HFFc6 (cell line): ENCODE results near the gene PEPD. TPM values are rescaled to one million over a fixed set of nuclear protein-coding genes. Genes with fewer than 3 reads are reported as not detected.

Experiments
- DNase-seq: peaks from one replicate; pipeline ENCODE4 v3.0.0-alpha.2; 2018
- H3K27ac Mint-ChIP-seq: 2 replicates; pipeline ENCODE4 v1.8.0; 2020; ENCODE audit warnings: mild to moderate bottlenecking, mixed read lengths
- H3K27me3 Mint-ChIP-seq: 2 replicates; pipeline ENCODE4 v1.8.0; 2021; ENCODE audit warnings: mild to moderate bottlenecking, moderate library complexity, mixed read lengths; ENCODE audit not compliant: insufficient read depth
- H3K36me3 Mint-ChIP-seq: 2 replicates; pipeline ENCODE4 v1.8.0; 2021; ENCODE audit warnings: low read depth, mixed read lengths
- H3K4me1 Mint-ChIP-seq: 2 replicates; pipeline ENCODE4 v1.8.0; 2020; ENCODE audit warnings: low read depth, mixed read lengths
- H3K4me3 Mint-ChIP-seq: 2 replicates; pipeline ENCODE4 v1.8.0; 2020; ENCODE audit warnings: mild to moderate bottlenecking, moderate library complexity, mixed read lengths
- H3K9me3 Mint-ChIP-seq: 2 replicates; pipeline ENCODE4 v1.8.0; 2020; ENCODE audit warnings: mild to moderate bottlenecking, mixed read lengths
- CTCF ChIP-seq: fragments of 200-600 bp; sonication (generic); IDR thresholded peaks from 2 replicates; pipeline ENCODE4 v1.5.0; 2021; ENCODE audit warnings: antibody characterized with exemption, mild to moderate bottlenecking
- total RNA-seq, 6 experiments: library from RNA; stranded (reverse); fragmentation: NEBNext Ultra II Directional; extraction: Animal tissue kit (Norgen Biotek cat#: 25700); gene quantifications; 2 replicates in 1 of 6; 3 replicates in 5 of 6; pipeline ENCODE4 v1.2.3, GENCODE V29; 2021

The PEPD gene
- total RNA-seq, 6 experiments from 2014 or later, result 57.0 to 76.9 (median 67.6) TPM

DNA sequence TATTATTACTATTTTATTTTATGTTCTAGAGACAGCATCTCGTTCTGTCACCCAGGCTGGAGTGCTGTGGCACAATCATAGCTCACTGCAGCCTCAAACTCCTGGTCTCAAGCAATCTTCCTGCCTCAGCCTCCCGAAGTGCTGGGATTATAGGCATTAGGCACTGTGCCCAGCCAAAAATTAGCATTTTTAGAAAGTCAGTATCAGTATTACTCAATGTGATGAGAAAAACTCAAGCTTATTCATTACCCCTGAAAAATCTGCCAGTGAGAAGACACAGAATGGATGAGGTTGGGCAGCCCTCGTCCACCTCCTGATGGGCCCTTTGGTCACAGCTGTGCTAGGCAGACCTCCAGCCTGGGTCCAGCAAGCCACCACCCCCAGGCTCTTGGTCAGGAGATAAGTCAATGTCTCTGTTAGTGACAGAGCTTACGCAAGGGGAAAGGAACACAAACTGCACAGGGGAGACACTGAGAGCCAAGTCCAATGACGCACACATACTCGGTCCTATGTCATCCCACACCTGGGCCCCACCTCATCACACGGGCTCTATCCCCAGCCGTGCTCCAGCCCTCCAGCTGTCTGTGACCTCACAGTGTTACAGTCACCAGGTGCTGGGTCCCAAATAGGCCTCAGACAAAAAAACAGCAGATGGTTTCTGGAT is 19.8 kb downstream of the PEPD start:
- Mint-ChIP-seq H3K9me3 (no peaks in the 10 kb centered on the region), H3K27ac (no peak overlapping the region), H3K36me3 (no peaks in the 10 kb centered on the region), H3K27me3 (peaks cover 4% of the 10 kb centered on the region), H3K4me1 (no peaks in the 10 kb centered on the region; the same call in 1 of the 2 replicates), H3K4me3 (no peak overlapping the region)
- TF ChIP-seq CTCF, result no peak
- DNase-seq, result no peak

GRCh38 chr19:33500991-33501390 is 20.6 kb downstream of the PEPD start:
- Mint-ChIP-seq H3K36me3 (no peaks in the 10 kb centered on the region), H3K4me3 (no peak overlapping the region), H3K4me1 (no peaks in the 10 kb centered on the region), H3K27ac (no peak overlapping the region), H3K9me3 (no peaks in the 10 kb centered on the region), H3K27me3 (peaks cover 4% of the 10 kb centered on the region)
- no peak for DNase-seq
- no peak for TF ChIP-seq CTCF

GRCh38 chr19:33500586-33500985 is 21.0 kb downstream of the PEPD start:
- TF ChIP-seq CTCF, result no peak
- Mint-ChIP-seq H3K4me3 (no peak overlapping the region), H3K27me3 (peaks cover 2% of the 10 kb centered on the region), H3K36me3 (no peaks in the 10 kb centered on the region), H3K4me1 (no peaks in the 10 kb centered on the region), H3K9me3 (no peaks in the 10 kb centered on the region), H3K27ac (no peak overlapping the region)
- DNase-seq, result no peak

- Mint-ChIP-seq H3K27ac (no peak overlapping the region), H3K27me3 (peaks cover 1% of the 10 kb centered on the region), H3K9me3 (no peaks in the 10 kb centered on the region), H3K4me3 (no peak overlapping the region), H3K4me1 (no peaks in the 10 kb centered on the region), H3K36me3 (no peaks in the 10 kb centered on the region)
- DNase-seq, result no peak
- TF ChIP-seq CTCF, result no peak
Measured at GRCh38 chr19:33499671-33500506, 21.7 kb downstream of the PEPD start.

DNA sequence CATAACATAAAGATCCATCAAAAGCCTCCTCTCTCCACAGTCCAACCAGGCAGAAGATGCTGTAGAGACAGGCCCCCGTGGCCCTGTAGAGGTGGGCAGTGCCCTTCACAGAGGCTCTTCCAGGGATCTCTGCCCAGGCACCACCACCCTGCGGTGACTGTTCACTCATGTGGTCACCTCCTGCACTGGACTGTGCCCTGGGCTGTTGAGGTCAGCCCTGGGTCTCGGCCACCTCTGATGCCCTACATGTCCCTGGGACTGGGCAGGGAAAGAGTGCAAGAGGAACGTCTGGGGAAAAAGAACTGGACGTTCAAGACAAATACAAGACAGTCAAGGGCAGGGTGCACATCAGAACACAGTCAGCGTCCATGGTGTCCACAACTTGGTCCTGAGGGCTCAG is 22.3 kb downstream of the PEPD start:
- H3K27me3 Mint-ChIP-seq, result peaks cover 1% of the 10 kb centered on the region
- H3K4me3 Mint-ChIP-seq, result no peak overlapping the region
- H3K4me1 Mint-ChIP-seq, result no peaks in the 10 kb centered on the region
- H3K36me3 Mint-ChIP-seq, result no peaks in the 10 kb centered on the region
- no peak for DNase-seq
- H3K9me3 Mint-ChIP-seq, result no peaks in the 10 kb centered on the region
- TF ChIP-seq CTCF, result no peak
- H3K27ac Mint-ChIP-seq, result no peak overlapping the region
